ENCODE results near the gene DAPK3.

DNA sequence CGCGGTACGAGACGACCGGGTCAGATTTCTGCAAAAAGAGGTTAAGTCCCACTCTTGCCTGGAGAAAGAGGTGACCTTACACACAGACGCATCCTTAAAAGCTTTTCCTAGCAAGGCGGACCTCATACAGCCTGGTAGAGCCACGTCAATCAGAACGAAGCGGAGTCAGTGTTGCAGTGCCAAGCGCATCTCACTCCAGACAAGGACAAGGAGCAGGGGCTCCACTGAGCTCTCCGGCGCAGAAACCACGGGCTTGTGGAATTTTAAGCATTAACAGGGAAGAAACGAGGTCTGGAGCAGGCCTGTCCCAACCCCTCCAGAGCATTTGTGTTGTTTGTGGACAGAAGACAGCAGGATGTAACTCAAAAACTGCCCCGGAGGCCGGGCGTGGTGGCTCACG, 7.2 kb upstream of the DAPK3 start:
- TF ChIP-seq CTCF (IDR thresholded peaks at IDR 0.05), result no peak
- no peak for TF ChIP-seq HMGXB4 (CRISPR knock-in tag; IDR thresholded peaks at IDR 0.05; ENCODE audit: borderline replicate concordance)
- no peak for TF ChIP-seq BHLHE40 (IDR thresholded peaks at IDR 0.05; ENCODE audit: low read depth, low read length)
- no peak for TF ChIP-seq EP300 (IDR thresholded peaks at IDR 0.05)
- TF ChIP-seq POLR2A (IDR thresholded peaks at IDR 0.05; ENCODE audit: low read length), result no peak
- TF ChIP-seq RAD21 (conservative IDR thresholded peaks at IDR 0.05 in 1 of 2, IDR thresholded peaks at IDR 0.05 in 1 of 2), result no peak
- TF ChIP-seq MYC (IDR thresholded peaks at IDR 0.05; ENCODE audit: borderline replicate concordance, low read length), result no peak
- TF ChIP-seq HOXB5 (CRISPR knock-in tag; IDR thresholded peaks at IDR 0.05), result no peak
- no peak for TF ChIP-seq REST (IDR thresholded peaks at IDR 0.05)
- TF ChIP-seq NPAS2 (CRISPR knock-in tag; IDR thresholded peaks at IDR 0.05; ENCODE audit: borderline replicate concordance), result no peak
- TF ChIP-seq HOXA7 (CRISPR knock-in tag; IDR thresholded peaks at IDR 0.05), result no peak
- no peak for TF ChIP-seq RFX5 (IDR thresholded peaks at IDR 0.05)
